CD14-positive monocyte (primary cell): ENCODE measurements around the gene PPP4R1. TPM values are rescaled to one million over a fixed set of nuclear protein-coding genes. Genes with fewer than 3 reads are reported as not detected.

ENCODE experiments used
- DNase-seq, 3 donors: peaks; one replicate each; pipeline ENCODE4 v3.0.0-alpha.2; 2011 to 2022
- H2AFZ ChIP-seq: 2 replicates; pipeline ENCODE4 v1.6.0; 2012; ENCODE audit warnings: mild to moderate bottlenecking, low read depth, low read length, inconsistent platforms; ENCODE audit not compliant: insufficient read depth, poor library complexity, severe bottlenecking
- H3K27ac ChIP-seq, 2 donors: 1 replicate in 1 of 2; 2 replicates in 1 of 2; pipeline ENCODE4 v1.5.1; 2012 to 2013; ENCODE audit warnings: low read length in 2 of 2, control low read depth in 1 of 2, inconsistent platforms in 1 of 2, low read depth in 1 of 2, mild to moderate bottlenecking in 1 of 2
- H3K27me3 ChIP-seq, 2 donors: one replicate each; pipeline versions ENCODE4 v1.6.0 to v1.6.1; 2011 to 2013; ENCODE audit warnings: low read length in 2 of 2; ENCODE audit not compliant: control insufficient read depth in 2 of 2, insufficient read depth in 2 of 2
- H3K36me3 ChIP-seq, 2 donors: replicated peaks in 1 of 2; 1 replicate in 1 of 2; 2 replicates in 1 of 2; pipeline versions ENCODE4 v1.5.1 to v1.6.1; 2012 to 2013; ENCODE audit warnings: low read length in 2 of 2, control low read depth in 1 of 2, inconsistent platforms in 1 of 2, mild to moderate bottlenecking in 1 of 2; ENCODE audit not compliant: insufficient read depth in 2 of 2, control insufficient read depth in 1 of 2
- H3K4me1 ChIP-seq, 2 donors: 1 replicate in 1 of 2; 2 replicates in 1 of 2; pipeline versions ENCODE4 v1.5.1 to v1.6.1; 2012 to 2013; ENCODE audit warnings: low read length in 2 of 2, control low read depth in 1 of 2, inconsistent platforms in 1 of 2, mild to moderate bottlenecking in 1 of 2, moderate library complexity in 1 of 2; ENCODE audit not compliant: insufficient read depth in 2 of 2, control insufficient read depth in 1 of 2
- H3K4me2 ChIP-seq: replicated peaks from 2 replicates; pipeline ENCODE3; 2012; ENCODE audit warnings: low read length, moderate library complexity, mild to moderate bottlenecking; ENCODE audit not compliant: poor library complexity, severe bottlenecking; ENCODE audit errors: extremely low read depth
- H3K4me3 ChIP-seq, 3 experiments: fragments of 200-600 bp in 1 of 3; sonication (generic) in 1 of 3; replicated peaks in 1 of 3; 1 replicate in 2 of 3; 2 replicates in 1 of 3; pipeline ENCODE4 v1.5.1; 2011 to 2013; ENCODE audit warnings: low read length in 3 of 3, mild to moderate bottlenecking in 3 of 3, control low read depth in 2 of 3, low read depth in 2 of 3, inconsistent platforms in 1 of 3, moderate library complexity in 1 of 3
- H3K79me2 ChIP-seq: 2 replicates; pipeline ENCODE4 v1.6.0; 2012; ENCODE audit warnings: mild to moderate bottlenecking, control low read depth, inconsistent platforms, low read length, moderate library complexity; ENCODE audit not compliant: insufficient read depth
- H3K9ac ChIP-seq: 2 replicates; pipeline ENCODE4 v1.6.0; 2017; ENCODE audit warnings: low read length, mild to moderate bottlenecking; ENCODE audit not compliant: insufficient read depth, poor library complexity, severe bottlenecking
- H3K9me3 ChIP-seq, 2 donors: replicated peaks in 1 of 2; 1 replicate in 1 of 2; 2 replicates in 1 of 2; pipeline versions ENCODE4 v1.5.1 to v1.6.1; 2012 to 2013; ENCODE audit warnings: low read length in 2 of 2, control low read depth in 1 of 2; ENCODE audit not compliant: control insufficient read depth in 1 of 2, insufficient read depth in 1 of 2
- H4K20me1 ChIP-seq: 2 replicates; pipeline ENCODE4 v1.6.0; 2012; ENCODE audit warnings: mild to moderate bottlenecking, low read length, control low read depth, moderate library complexity; ENCODE audit not compliant: insufficient read depth
- H3K27ac Mint-ChIP-seq, 7 donors: one replicate each; pipeline ENCODE4 v1.8.0; 2020; ENCODE audit warnings: mild to moderate bottlenecking in 7 of 7, mixed read lengths in 7 of 7, moderate library complexity in 6 of 7, inconsistent platforms in 2 of 7
- H3K27me3 Mint-ChIP-seq, 3 donors: one replicate each; pipeline ENCODE4 v1.8.0; 2021 to 2022; ENCODE audit warnings: low read depth in 3 of 3, mild to moderate bottlenecking in 3 of 3, mixed read lengths in 3 of 3, moderate library complexity in 3 of 3, inconsistent platforms in 1 of 3
- H3K36me3 Mint-ChIP-seq, 2 donors: one replicate each; pipeline ENCODE4 v1.8.0; 2020; ENCODE audit warnings: mixed read lengths in 2 of 2, inconsistent platforms in 1 of 2, mild to moderate bottlenecking in 1 of 2
- H3K4me1 Mint-ChIP-seq: one replicate; pipeline ENCODE4 v1.8.0; 2020; ENCODE audit warnings: mild to moderate bottlenecking, mixed read lengths
- H3K4me3 Mint-ChIP-seq, 2 donors: one replicate each; pipeline ENCODE4 v1.8.0; 2020; ENCODE audit warnings: mild to moderate bottlenecking in 2 of 2, mixed read lengths in 2 of 2, moderate library complexity in 1 of 2
- H3K9me3 Mint-ChIP-seq, 7 donors: one replicate each; pipeline ENCODE4 v1.8.0; 2020 to 2022; ENCODE audit warnings: mixed read lengths in 7 of 7, mild to moderate bottlenecking in 6 of 7, moderate library complexity in 6 of 7, inconsistent platforms in 2 of 7
- WGBS: methylation state at CpG from one replicate; pipeline ENCODE4 v1.1.5; 2013; ENCODE audit warnings: missing lambda C conversion rate; ENCODE audit not compliant: insufficient coverage; 5-methylcytosine and 5-hydroxymethylcytosine counted together
- intact Hi-C, 2 donors: fragments of 100-400 bp; cut with micrococcal nuclease; formaldehyde crosslinking; loops; one replicate each; pipeline versions ENCODE4 v1.15.0 to v1.15.1; 2023
- polyA plus RNA-seq, 3 donors: library from polyadenylated mRNA; depleted of rRNA in 1 of 3; unstranded in 2 of 3; stranded (reverse) in 1 of 3; fragments of 300-500 nt in 2 of 3; fragments of >200 nt in 1 of 3; fragmentation: Illumina TruSeq in 2 of 3; gene quantifications; 1 replicate in 2 of 3; 2 replicates in 1 of 3; pipeline ENCODE4 v1.2.3, GENCODE V29; 2012 to 2021
- TF ChIP-seq, protein P1 (sequence below): fragments of 200-600 bp; IDR thresholded peaks from one replicate; pipeline ENCODE4 v1.8.0; 2022; ENCODE audit warnings: antibody characterized with exemption, mild to moderate bottlenecking

The PPP4R1 gene
- polyA plus RNA-seq, 3 donors: 22.0 to 45.3 (median 24.6) TPM

DNA sequence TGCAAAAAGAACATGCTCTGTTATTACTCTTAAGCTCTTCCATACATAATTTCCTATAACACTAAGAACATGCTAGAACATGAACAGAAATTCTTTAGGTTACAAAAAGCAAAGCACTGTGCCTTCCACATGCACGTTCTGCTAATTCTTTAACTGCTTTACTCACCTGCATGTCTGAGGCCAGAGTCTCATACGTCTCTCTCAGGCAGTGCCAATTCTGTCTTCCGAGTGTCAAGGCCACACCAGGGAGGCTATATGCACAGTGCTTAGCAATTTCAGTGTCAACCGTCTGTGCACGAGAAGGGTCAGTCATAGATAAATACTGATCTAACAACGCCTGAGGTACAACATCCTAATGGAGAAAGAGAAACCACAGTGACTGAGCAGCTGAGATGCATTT lies 55.1 kb downstream of the PPP4R1 start:
- no peak overlapping the region for H3K9ac ChIP-seq
- DNase-seq: no peak
- no peaks in the 10 kb centered on the region for H3K9me3 ChIP-seq
- no peak overlapping the region for H3K4me3 Mint-ChIP-seq
- peaks cover 0 to 2% (median 0%) of the 10 kb centered on the region in 7 donors for H3K9me3 Mint-ChIP-seq
- TF ChIP-seq, protein P1, sequence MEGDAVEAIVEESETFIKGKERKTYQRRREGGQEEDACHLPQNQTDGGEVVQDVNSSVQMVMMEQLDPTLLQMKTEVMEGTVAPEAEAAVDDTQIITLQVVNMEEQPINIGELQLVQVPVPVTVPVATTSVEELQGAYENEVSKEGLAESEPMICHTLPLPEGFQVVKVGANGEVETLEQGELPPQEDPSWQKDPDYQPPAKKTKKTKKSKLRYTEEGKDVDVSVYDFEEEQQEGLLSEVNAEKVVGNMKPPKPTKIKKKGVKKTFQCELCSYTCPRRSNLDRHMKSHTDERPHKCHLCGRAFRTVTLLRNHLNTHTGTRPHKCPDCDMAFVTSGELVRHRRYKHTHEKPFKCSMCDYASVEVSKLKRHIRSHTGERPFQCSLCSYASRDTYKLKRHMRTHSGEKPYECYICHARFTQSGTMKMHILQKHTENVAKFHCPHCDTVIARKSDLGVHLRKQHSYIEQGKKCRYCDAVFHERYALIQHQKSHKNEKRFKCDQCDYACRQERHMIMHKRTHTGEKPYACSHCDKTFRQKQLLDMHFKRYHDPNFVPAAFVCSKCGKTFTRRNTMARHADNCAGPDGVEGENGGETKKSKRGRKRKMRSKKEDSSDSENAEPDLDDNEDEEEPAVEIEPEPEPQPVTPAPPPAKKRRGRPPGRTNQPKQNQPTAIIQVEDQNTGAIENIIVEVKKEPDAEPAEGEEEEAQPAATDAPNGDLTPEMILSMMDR: no peak
- peak overlapping the region in 1 of 7 donors; percentile 61 for H3K27ac Mint-ChIP-seq
- no peak overlapping the region for H2AFZ ChIP-seq
- no peak overlapping the region for H3K4me2 ChIP-seq
- H3K79me2 ChIP-seq: no peaks in the 10 kb centered on the region
- H3K4me3 ChIP-seq: no peak overlapping the region
- H3K36me3 Mint-ChIP-seq: peaks cover 74 to 83% of the 10 kb centered on the region in 2 donors
- H3K4me1 Mint-ChIP-seq: peaks cover 38% of the 10 kb centered on the region
- 100% methylated on average over 5 of the region's 6 CpGs for WGBS
- H3K4me1 ChIP-seq: peaks cover 14 to 22% of the 10 kb centered on the region in 2 donors
- H3K27me3 ChIP-seq: no peaks in the 10 kb centered on the region
- no peak overlapping the region for H3K27ac ChIP-seq
- H3K36me3 ChIP-seq: peaks cover 71 to 97% of the 10 kb centered on the region in 2 donors
- H3K27me3 Mint-ChIP-seq: no peaks in the 10 kb centered on the region
- H4K20me1 ChIP-seq: no peaks in the 10 kb centered on the region
- intact Hi-C loops: no loop called here

DNA sequence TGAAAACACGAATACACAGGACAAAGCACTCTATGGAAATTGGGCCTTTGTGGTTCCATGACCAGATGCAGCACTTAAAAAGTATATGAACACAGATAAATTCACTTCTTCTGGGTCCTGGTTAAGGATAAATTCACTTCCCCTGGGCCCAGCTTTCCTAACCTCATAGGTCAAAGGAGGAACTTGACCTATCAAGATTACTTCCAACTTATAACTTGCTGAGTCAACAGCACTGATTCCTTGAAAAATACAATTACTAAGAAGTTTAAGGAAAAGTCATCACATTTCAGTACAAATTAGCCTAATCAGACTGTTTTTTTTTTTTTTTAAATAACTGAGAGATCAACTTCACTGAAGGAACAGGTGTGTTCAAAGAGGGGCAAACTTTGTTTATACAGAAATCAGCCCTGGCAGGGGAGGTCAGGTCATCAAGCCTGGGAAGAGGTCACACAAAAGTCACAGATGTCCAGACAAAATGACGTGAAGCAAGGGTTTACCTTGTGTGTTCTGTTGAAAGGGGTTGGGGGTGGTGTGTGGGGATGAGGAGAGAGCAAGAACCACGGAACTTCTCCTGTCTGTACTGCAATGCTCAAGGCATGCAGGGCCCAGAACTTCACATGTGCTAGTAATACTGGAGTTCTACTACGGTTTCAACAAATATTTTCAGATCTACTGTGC lies 55.8 kb downstream of the PPP4R1 start:
- peaks cover 76 to 90% of the 10 kb centered on the region in 2 donors for H3K36me3 Mint-ChIP-seq
- H3K27ac Mint-ChIP-seq: peak overlapping the region in 4 of 7 donors; percentile 25 to 83 (median 61)
- H3K4me1 Mint-ChIP-seq: peaks cover 31% of the 10 kb centered on the region
- Histone ChIP-seq H3K27me3 (no peaks in the 10 kb centered on the region), H2AFZ (no peak overlapping the region), H3K27ac (peak overlapping the region in 1 of 2 donors; percentile 24), H3K36me3 (peaks cover 75 to 98% of the 10 kb centered on the region in 2 donors), H3K4me3 (no peak overlapping the region), H3K9me3 (no peaks in the 10 kb centered on the region), H3K79me2 (no peaks in the 10 kb centered on the region), H3K4me2 (no peak overlapping the region), H3K4me1 (peaks cover 14 to 20% of the 10 kb centered on the region in 2 donors), H4K20me1 (no peaks in the 10 kb centered on the region), H3K9ac (no peak overlapping the region)
- H3K9me3 Mint-ChIP-seq: peaks cover 0 to 5% (median 0%) of the 10 kb centered on the region in 7 donors
- H3K4me3 Mint-ChIP-seq: no peak overlapping the region
- intact Hi-C loops: no loop called here
- WGBS: 92% methylated on average over 2 of the region's 4 CpGs
- no peaks in the 10 kb centered on the region for H3K27me3 Mint-ChIP-seq
- DNase-seq: no peak
- TF ChIP-seq, protein P1: no peak
